Endothelial cell of umbilical vein (primary cell): ENCODE data around the gene REEP3. TPM values are rescaled to one million over a fixed set of nuclear protein-coding genes. Genes with fewer than 3 reads are reported as not detected.

Experiments used
- BruUV-seq: library from RNA; stranded (reverse); fragments of 400-500 nt; replicated peaks from 2 replicates; lab custom pipeline; 2021; lab: Mats Ljungman, UMichigan
- CTCF ChIA-PET: fragments of 300-600, 350-600 bp; sonication (Branson Sonifier 250); formaldehyde crosslinking; loops from one replicate; lab custom pipeline; 2021; ENCODE audit warnings: antibody characterized with exemption, inconsistent platforms; lab: Charles Lee
- POLR2A ChIA-PET: fragments of 300-600, 350-600 bp; sonication (Branson Sonifier 250); formaldehyde crosslinking; loops from one replicate; lab custom pipeline; 2021; ENCODE audit warnings: antibody characterized with exemption, inconsistent platforms; lab: Charles Lee
- DNase-seq: peaks from one replicate; pipeline ENCODE4 v3.0.0-alpha.2; 2011; ENCODE audit warnings: low read depth, low spot score
- FAIRE-seq: peaks from 2 replicates; lab custom pipeline; 2011; peaks lifted over from hg19 to GRCh38; lab: Jason Lieb, UNC
- H2AFZ ChIP-seq: 2 replicates; pipeline ENCODE4 v1.6.0; 2012; ENCODE audit warnings: low read depth, low read length, control low read depth, inconsistent platforms
- H3K27ac ChIP-seq: 2 replicates; pipeline ENCODE4 v1.5.1; 2011; ENCODE audit warnings: low read depth, mild to moderate bottlenecking, control low read depth, low read length, moderate library complexity; ENCODE audit not compliant: insufficient read depth
- H3K27me3 ChIP-seq, 2 experiments: 2 replicates each; pipeline versions ENCODE4 v1.6.0 to v1.6.1; 2011; ENCODE audit warnings: low read length in 2 of 2, mixed read lengths in 1 of 2; ENCODE audit not compliant: control insufficient read depth in 2 of 2, insufficient read depth in 2 of 2
- H3K36me3 ChIP-seq, 2 experiments: 2 replicates in 1 of 2; 3 replicates in 1 of 2; pipeline ENCODE4 v1.5.1; 2011; ENCODE audit warnings: low read length in 2 of 2, mild to moderate bottlenecking in 1 of 2, moderate library complexity in 1 of 2; ENCODE audit not compliant: control insufficient read depth in 2 of 2, insufficient read depth in 2 of 2; ENCODE audit errors: extremely low read depth in 1 of 2
- H3K4me1 ChIP-seq: 3 replicates; pipeline ENCODE4 v1.5.1; 2011; ENCODE audit warnings: mild to moderate bottlenecking, low read length; ENCODE audit not compliant: control insufficient read depth, insufficient read depth; ENCODE audit errors: extremely low read depth
- H3K4me2 ChIP-seq: 2 replicates; pipeline ENCODE4 v1.6.1; 2011; ENCODE audit warnings: low read length, control low read depth, mixed read lengths; ENCODE audit not compliant: insufficient read depth
- H3K4me3 ChIP-seq, 3 experiments: fragments of 200-600 bp in 1 of 3; sonication (generic), shearing (Covaris generic) in 1 of 3; replicated peaks in 1 of 3; 2 replicates each; pipeline ENCODE4 v1.5.1; 2011 to 2016; ENCODE audit warnings: control low read depth in 3 of 3, low read length in 3 of 3, mild to moderate bottlenecking in 2 of 3, inconsistent platforms in 1 of 3, low read depth in 1 of 3, moderate library complexity in 1 of 3; ENCODE audit not compliant: insufficient read depth in 1 of 3
- H3K79me2 ChIP-seq: 2 replicates; pipeline ENCODE4 v1.6.0; 2012; ENCODE audit warnings: low read length, inconsistent platforms; ENCODE audit not compliant: control insufficient read depth, insufficient read depth
- H3K9ac ChIP-seq: replicated peaks from 2 replicates; pipeline ENCODE3; 2011; ENCODE audit warnings: low read length, control low read depth; ENCODE audit not compliant: insufficient read depth; ENCODE audit errors: extremely low read depth
- H3K9me1 ChIP-seq: replicated peaks from 3 replicates; pipeline ENCODE4 v1.6.0; 2011; ENCODE audit warnings: mild to moderate bottlenecking, low read length; ENCODE audit not compliant: control insufficient read depth, insufficient read depth; ENCODE audit errors: extremely low read depth
- H3K9me3 ChIP-seq: replicated peaks from 2 replicates; pipeline ENCODE4 v1.5.1; 2012; ENCODE audit warnings: low read length, inconsistent platforms; ENCODE audit not compliant: control insufficient read depth, insufficient read depth
- H4K20me1 ChIP-seq: replicated peaks from 2 replicates; pipeline ENCODE3; 2011; ENCODE audit warnings: mild to moderate bottlenecking, low read length; ENCODE audit not compliant: control insufficient read depth, insufficient read depth; ENCODE audit errors: extremely low read depth
- FOS ChIP-seq: IDR thresholded peaks from 2 replicates; pipeline ENCODE4 v1.6.1; 2011; ENCODE audit warnings: mild to moderate bottlenecking, low read length, moderate library complexity, borderline replicate concordance; ENCODE audit not compliant: insufficient read depth
- GATA2 ChIP-seq: IDR thresholded peaks from 2 replicates; pipeline ENCODE4 v1.7.0; 2011; ENCODE audit warnings: low read depth, mild to moderate bottlenecking, moderate library complexity, mixed read lengths, low read length; ENCODE audit not compliant: insufficient read length, insufficient read depth
- MYC ChIP-seq: IDR thresholded peaks from one replicate; pipeline ENCODE4 v1.6.1; 2011; ENCODE audit warnings: mild to moderate bottlenecking, low read depth, low read length
- POLR2AphosphoS5 ChIP-seq: IDR thresholded peaks from 2 replicates; pipeline ENCODE4 v1.6.1; 2012; ENCODE audit warnings: low read depth, mild to moderate bottlenecking, control low read depth, low read length, moderate library complexity; ENCODE audit not compliant: insufficient read depth
- dilution Hi-C: fragments of 300-500 bp; cut with MboI; formaldehyde crosslinking; loops from one replicate; pipeline ENCODE4 v1.15.0; 2019; ENCODE audit warnings: low sequenced_read_pairs; ENCODE audit not compliant: extremely low pct_ligation_motif_present
- intact Hi-C: fragments of 100-400 bp; cut with micrococcal nuclease; formaldehyde crosslinking; loops from one replicate; pipeline ENCODE4 v1.10.0; 2022
- polyA plus RNA-seq, 4 experiments: library from polyadenylated mRNA; depleted of rRNA in 3 of 4; stranded (reverse) in 3 of 4; unstranded in 1 of 4; fragments of >200 nt; gene quantifications; 2 replicates each; pipeline versions ENCODE4 v1.2.1 to v1.2.3, GENCODE V29; 2011 to 2012; ENCODE audit warnings: missing spikeins in 1 of 4
- total RNA-seq: library from RNA; stranded (reverse); gene quantifications from 2 replicates; pipeline ENCODE4 v1.2.3, GENCODE V29; 2021

Gene REEP3
- total and polyA plus RNA-seq, 2 donors (not counting 3 experiments of a cell fraction or from before 2014, with no cell fraction given): 12.3 to 48.3 TPM

DNA sequence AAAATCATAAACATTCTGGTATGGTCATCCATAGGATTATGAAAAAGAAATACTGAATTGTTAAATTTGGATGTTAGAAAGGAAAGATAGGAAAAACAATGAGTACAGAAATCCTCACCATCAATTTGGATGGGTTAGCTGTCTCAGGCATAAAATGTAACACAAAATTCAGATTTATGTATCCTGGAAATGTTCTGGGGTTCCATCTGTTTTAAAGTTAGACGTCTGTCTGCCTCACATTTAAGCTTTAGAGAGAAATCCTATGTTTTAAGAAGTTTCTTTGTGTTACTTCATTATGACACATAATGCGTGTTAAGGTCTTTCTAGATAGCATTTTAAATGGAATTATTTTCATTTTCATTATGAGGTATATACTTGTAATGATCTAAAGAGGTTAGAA, 103.5 kb downstream of the REEP3 start:
- Histone ChIP-seq H2AFZ (no peak overlapping the region), H3K4me2 (no peak overlapping the region), H4K20me1 (peaks cover 2% of the 10 kb centered on the region), H3K4me1 (peaks cover 25% of the 10 kb centered on the region), H3K27me3 (no peaks in the 10 kb centered on the region), H3K27ac (no peak overlapping the region), H3K9ac (no peak overlapping the region), H3K36me3 (no peaks in the 10 kb centered on the region), H3K9me1 (no peaks in the 10 kb centered on the region), H3K4me3 (no peak overlapping the region), H3K9me3 (no peaks in the 10 kb centered on the region), H3K79me2 (no peaks in the 10 kb centered on the region)
- FAIRE-seq: no peak
- intact Hi-C loops (no loop called here), dilution Hi-C loops (no loop called here)
- no TSS peak for BruUV-seq
- CTCF ChIA-PET: interaction anchor here (0.6 kb wide), 1 partner anchor 14 kb away, joined by 3 read pairs; no protein-coding TSS in a partner anchor
- DNase-seq: no peak
- TF ChIP-seq FOS: no peak
- POLR2A ChIA-PET: no interaction called here

DNA sequence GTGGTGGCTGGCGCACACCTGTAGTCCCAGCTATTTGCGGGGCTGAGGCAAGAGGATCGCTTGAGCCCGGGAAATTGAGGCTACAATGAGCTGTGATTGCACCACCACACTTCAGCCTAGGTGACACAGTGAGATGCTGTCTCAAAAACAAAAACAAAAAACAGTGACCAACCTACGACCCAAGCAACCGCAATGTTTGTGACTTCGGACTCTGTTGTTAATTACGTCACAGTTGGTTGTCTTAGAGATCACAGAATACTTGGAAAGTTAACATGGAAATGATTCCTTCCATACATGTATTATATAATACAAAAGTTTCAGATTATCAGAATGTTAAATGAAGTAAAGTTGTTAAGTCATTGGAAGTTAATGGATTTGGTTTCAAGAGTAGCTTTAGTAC, 106.2 kb downstream of the REEP3 start:
- Histone ChIP-seq H3K9me3 (no peaks in the 10 kb centered on the region), H3K27ac (peak overlapping the region; percentile 98), H3K9me1 (no peaks in the 10 kb centered on the region), H4K20me1 (no peaks in the 10 kb centered on the region), H2AFZ (no peak overlapping the region), H3K4me3 (peak overlapping the region in 1 of 3 experiments; percentile 3), H3K9ac (no peak overlapping the region), H3K27me3 (no peaks in the 10 kb centered on the region), H3K4me2 (peak overlapping the region; percentile 86), H3K4me1 (peaks cover 34% of the 10 kb centered on the region), H3K36me3 (no peaks in the 10 kb centered on the region), H3K79me2 (no peaks in the 10 kb centered on the region)
- DNase-seq: no peak
- ChIA-PET CTCF (interaction anchor here (0.8 to 9.1 kb wide), 18 partner anchors 13 to 460 kb away, joined by 3 to 266 read pairs (median 4); partner anchors contain the start of genes JMJD1C and REEP3), POLR2A (interaction anchor here (0.5 to 2.8 kb wide), 3 partner anchors 316 to 447 kb away, joined by 3 to 20 read pairs (median 5); no protein-coding TSS in a partner anchor)
- dilution Hi-C loops: no loop called here
- no peak for FAIRE-seq
- intact Hi-C loops: no loop called here
- no peak for TF ChIP-seq POLR2AphosphoS5
- TF ChIP-seq MYC: no peak
- no peak for TF ChIP-seq GATA2
- BruUV-seq: no TSS peak
